GM12875 (cell line): ENCODE data around the gene COA5.

ENCODE experiments used
- H3K4me3 ChIP-seq: one replicate; pipeline ENCODE4 v1.5.1; 2011; ENCODE audit warnings: low read depth, low read length, control low read depth
- CTCF ChIP-seq: IDR thresholded peaks from 2 replicates; pipeline ENCODE4 v1.5.1; 2011; ENCODE audit warnings: low read depth, mild to moderate bottlenecking, control low read depth, inconsistent platforms, low read length, moderate library complexity, borderline replicate concordance; ENCODE audit not compliant: insufficient read depth

COA5 gene

GRCh38 chr2:98608116-98608961, at the start of gene COA5, which contains the start of gene UNC50:
Gene COA5 (minus strand): TSS chr2:98608512. CDS start chr2:98608405, 107 bp downstream.
Gene UNC50 (plus strand): TSS chr2:98608589. CDS start chr2:98609760, 1,171 bp downstream.
- 0 out of 2 replicates have a peak, but pooled peaks have one; percentile 1 for TF ChIP-seq CTCF
- peak within 1 kb of the TSS; percentile 88 for H3K4me3 ChIP-seq

- H3K4me3 ChIP-seq = no peak overlapping the region
- no peak for TF ChIP-seq CTCF
These were observed 48.5 kb upstream of the COA5 start for GRCh38 chr2:98656800-98657199.

GRCh38 chr2:98654699-98655495, 46.6 kb upstream of the COA5 start:
- no peak for TF ChIP-seq CTCF
- H3K4me3 ChIP-seq = no peak overlapping the region

GRCh38 chr2:98650998-98651397, 42.7 kb upstream of the COA5 start:
- no peak for TF ChIP-seq CTCF
- H3K4me3 ChIP-seq = no peak overlapping the region

- no peak for TF ChIP-seq CTCF
- no peak overlapping the region for H3K4me3 ChIP-seq
These were observed 41.7 kb upstream of the COA5 start for GRCh38 chr2:98649992-98650375.

GRCh38 chr2:98649135-98649991, 41.1 kb upstream of the COA5 start:
- no peak overlapping the region for H3K4me3 ChIP-seq
- peak; percentile 99 for TF ChIP-seq CTCF
